GM23338 (cell line): ENCODE data around the gene CMTM6. TPM values are rescaled to one million over a fixed set of nuclear protein-coding genes. Genes with fewer than 3 reads are reported as not detected.

Experiments
- ATAC-seq: fragments of 200-7000 bp; cut with Tn5 transposase; 3 replicates; pipeline ENCODE4 v1.9.1; 2020
- DNase-seq: peaks from one replicate; pipeline ENCODE4 v3.0.0-alpha.2; 2015; ENCODE audit warnings: low spot score
- H2AFZ ChIP-seq: fragments of 200-600 bp; sonication (generic); 2 replicates; pipeline ENCODE4 v1.8.0; 2016; ENCODE audit warnings: antibody characterized with exemption, mild to moderate bottlenecking, moderate library complexity
- H3F3A ChIP-seq: fragments of 200-600 bp; sonication (generic); replicated peaks from 2 replicates; pipeline ENCODE4 v1.8.0; 2017; ENCODE audit warnings: antibody characterized with exemption, mixed run types, low read depth
- H3K27ac ChIP-seq: fragments of 200-600 bp; sonication (generic); 2 replicates; pipeline ENCODE4 v1.6.1; 2016; ENCODE audit warnings: low read depth
- H3K27me3 ChIP-seq: fragments of 200-600 bp; sonication (generic); 2 replicates; pipeline ENCODE4 v1.8.0; 2016; ENCODE audit warnings: mild to moderate bottlenecking, mixed run types, moderate library complexity; ENCODE audit not compliant: insufficient read depth
- H3K36me3 ChIP-seq: fragments of 200-600 bp; sonication (generic); 2 replicates; pipeline ENCODE4 v1.8.0; 2016; ENCODE audit warnings: mild to moderate bottlenecking; ENCODE audit not compliant: insufficient read depth
- H3K4me1 ChIP-seq: fragments of 200-600 bp; sonication (generic); 2 replicates; pipeline ENCODE4 v1.8.0; 2016; ENCODE audit warnings: mild to moderate bottlenecking, moderate library complexity; ENCODE audit not compliant: insufficient read depth
- H3K4me2 ChIP-seq: fragments of 200-600 bp; sonication (generic); 2 replicates; pipeline ENCODE4 v1.7.1; 2017; ENCODE audit warnings: mixed run types
- H3K4me3 ChIP-seq: fragments of 200-600 bp; sonication (generic); 2 replicates; pipeline ENCODE4 v1.6.1; 2016; ENCODE audit warnings: mixed run types
- H3K79me2 ChIP-seq: fragments of 200-600 bp; sonication (generic); replicated peaks from 2 replicates; pipeline ENCODE4 v1.8.0; 2017; ENCODE audit warnings: mild to moderate bottlenecking; ENCODE audit not compliant: insufficient read depth
- H3K9me2 ChIP-seq: fragments of 200-600 bp; sonication (generic); 2 replicates; pipeline ENCODE4 v1.8.0; 2017; ENCODE audit not compliant: insufficient read depth
- H4K20me1 ChIP-seq: fragments of 200-600 bp; sonication (generic); replicated peaks from 2 replicates; pipeline ENCODE4 v1.8.0; 2017; ENCODE audit warnings: mild to moderate bottlenecking; ENCODE audit not compliant: insufficient read depth
- H3K27ac Mint-ChIP-seq: 2 replicates; pipeline ENCODE4 v1.8.0; 2020; ENCODE audit warnings: inconsistent platforms, mild to moderate bottlenecking, moderate library complexity, mixed read lengths
- H3K27me3 Mint-ChIP-seq: 3 replicates; pipeline ENCODE4 v1.8.0; 2022; ENCODE audit warnings: low read depth, mild to moderate bottlenecking, moderate library complexity, mixed read lengths, inconsistent platforms; ENCODE audit not compliant: insufficient read depth, poor library complexity
- H3K36me3 Mint-ChIP-seq: 3 replicates; pipeline ENCODE4 v1.8.0; 2021; ENCODE audit warnings: low read depth, mild to moderate bottlenecking, inconsistent platforms, moderate library complexity, mixed read lengths
- H3K4me1 Mint-ChIP-seq: 3 replicates; pipeline ENCODE4 v1.8.0; 2020; ENCODE audit warnings: mild to moderate bottlenecking, inconsistent platforms, mixed read lengths
- H3K4me3 Mint-ChIP-seq: 3 replicates; pipeline ENCODE4 v1.8.0; 2021; ENCODE audit warnings: moderate library complexity, mild to moderate bottlenecking, inconsistent platforms, mixed read lengths
- H3K9me3 Mint-ChIP-seq: 3 replicates; pipeline ENCODE4 v1.8.0; 2020; ENCODE audit warnings: moderate library complexity, mild to moderate bottlenecking, inconsistent platforms, mixed read lengths
- CREB1 ChIP-seq: fragments of 250-450 bp; sonication (Bioruptor Pico); IDR thresholded peaks from 2 replicates; pipeline ENCODE4 v1.5.0; 2020; ENCODE audit warnings: low read depth, mild to moderate bottlenecking, moderate library complexity
- ETS1 ChIP-seq: IDR thresholded peaks from 2 replicates; pipeline ENCODE4 v1.6.1; 2016; ENCODE audit warnings: antibody characterized with exemption
- EZH2 ChIP-seq: fragments of 200-600 bp; sonication (generic); IDR thresholded peaks from one replicate; pipeline ENCODE4 v1.8.0; 2017; ENCODE audit warnings: antibody characterized with exemption, mild to moderate bottlenecking, low read depth; ENCODE audit not compliant: unreplicated experiment
- EZH2phosphoT487 ChIP-seq: fragments of 200-600 bp; sonication (generic); IDR thresholded peaks from one replicate; pipeline ENCODE4 v1.8.1; 2018; ENCODE audit warnings: antibody characterized with exemption; ENCODE audit not compliant: unreplicated experiment
- JUNB ChIP-seq: IDR thresholded peaks from one replicate; pipeline ENCODE4 v1.6.1; 2016; ENCODE audit warnings: antibody characterized with exemption; ENCODE audit not compliant: unreplicated experiment
- NANOG ChIP-seq: IDR thresholded peaks from 2 replicates; pipeline ENCODE4 v1.6.1; 2016; ENCODE audit warnings: antibody characterized with exemption, borderline replicate concordance
- POLR2AphosphoS5 ChIP-seq: IDR thresholded peaks from 2 replicates; pipeline ENCODE4 v1.6.1; 2016; ENCODE audit warnings: antibody characterized with exemption, low read depth
- REST ChIP-seq: IDR thresholded peaks from one replicate; pipeline ENCODE4 v1.6.1; 2018; ENCODE audit warnings: antibody characterized with exemption; ENCODE audit not compliant: unreplicated experiment
- STAT1 ChIP-seq: IDR thresholded peaks from one replicate; pipeline ENCODE4 v1.6.1; 2016; ENCODE audit warnings: antibody characterized with exemption; ENCODE audit not compliant: unreplicated experiment
- ZNF114 ChIP-seq: fragments of 250-450 bp; sonication (Bioruptor Pico); IDR thresholded peaks from 2 replicates; pipeline ENCODE4 v1.5.0; 2020; ENCODE audit warnings: mild to moderate bottlenecking, moderate library complexity
- ZNF331 ChIP-seq: fragments of 250-450 bp; sonication (Bioruptor Pico); IDR thresholded peaks from 2 replicates; pipeline ENCODE4 v1.5.0; 2020; ENCODE audit warnings: low read depth, mild to moderate bottlenecking, moderate library complexity
- polyA plus RNA-seq: library from polyadenylated mRNA; unstranded; fragments of >200 nt; fragmentation: Nextera tagmentation; extraction: Ambion mirVana; gene quantifications from 2 replicates; pipeline ENCODE4 v1.2.1, GENCODE V29; 2016
- total RNA-seq: library from RNA; depleted of rRNA; stranded (reverse); fragments of >200 nt; shearing (Covaris generic); gene quantifications from 2 replicates; pipeline ENCODE4 v1.2.3, GENCODE V29; 2014
- TF ChIP-seq, protein P1 (sequence below): fragments of 250-450 bp; sonication (Bioruptor Pico); IDR thresholded peaks from 2 replicates; pipeline ENCODE4 v1.5.0; 2020; ENCODE audit warnings: mild to moderate bottlenecking, moderate library complexity
- TF ChIP-seq, protein P2 (sequence below), 2 experiments: fragments of 200-600 bp in 1 of 2; sonication (generic) in 1 of 2; conservative IDR thresholded peaks; 2 replicates each; pipeline versions ENCODE4 v1.5.1 to v1.6.1; 2016 to 2017; ENCODE audit warnings: antibody characterized with exemption in 2 of 2, low read depth in 2 of 2, mild to moderate bottlenecking in 2 of 2, moderate library complexity in 1 of 2

Gene CMTM6
- total and polyA plus RNA-seq, 2 experiments from 2014 or later, result 42.3 to 123 TPM

DNA sequence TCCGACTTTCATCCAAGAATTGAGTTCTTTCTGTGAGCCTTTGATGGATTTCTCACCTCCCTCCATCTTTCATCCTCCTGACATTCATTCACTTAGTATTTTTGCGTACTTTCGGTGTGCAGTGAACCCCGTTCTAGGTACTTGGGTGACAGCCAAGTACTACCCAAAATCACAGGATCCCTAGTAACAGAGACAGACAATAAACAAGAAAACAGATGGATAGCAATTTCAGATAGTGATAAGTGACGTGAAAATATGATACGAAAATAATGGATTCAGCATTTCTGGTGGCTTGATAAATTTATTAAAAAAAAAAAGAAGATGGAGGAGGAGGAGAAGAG lies 264 bp upstream of the CMTM6 start:
- no peaks in the 10 kb centered on the region for H3K27me3 ChIP-seq
- DNase-seq (no peak), ATAC-seq (no peak)
- no peaks in the 10 kb centered on the region for H3K36me3 ChIP-seq
- no peaks in the 10 kb centered on the region for H3K9me2 ChIP-seq
- Mint-ChIP-seq H3K9me3 (no peaks in the 10 kb centered on the region), H3K4me1 (peaks cover 24% of the 10 kb centered on the region), H3K4me3 (peak overlapping the region; percentile 92), H3K27ac (no peak overlapping the region), H3K36me3 (no peaks in the 10 kb centered on the region), H3K27me3 (no peaks in the 10 kb centered on the region)
- H3K4me3 ChIP-seq, result peak overlapping the region; percentile 89
- 0 out of 2 replicates have a peak, but pooled peaks cover 5% of the 10 kb centered on the region for H4K20me1 ChIP-seq
- peak overlapping the region; percentile 92; the same call in 1 of the 2 replicates for H2AFZ ChIP-seq
- peaks cover 42% of the 10 kb centered on the region for H3K79me2 ChIP-seq
- peak overlapping the region; percentile 94 for H3K4me2 ChIP-seq
- TF ChIP-seq STAT1 (no peak), ETS1 (no peak), NANOG (no peak), REST (no peak), CREB1 (CRISPR knock-in tag) (no peak), ZNF114 (no peak), EZH2phosphoT487 (no peak), ZNF331 (no peak), EZH2 (no peak), POLR2AphosphoS5 (no peak), JUNB (no peak)
- TF ChIP-seq, protein P1, sequence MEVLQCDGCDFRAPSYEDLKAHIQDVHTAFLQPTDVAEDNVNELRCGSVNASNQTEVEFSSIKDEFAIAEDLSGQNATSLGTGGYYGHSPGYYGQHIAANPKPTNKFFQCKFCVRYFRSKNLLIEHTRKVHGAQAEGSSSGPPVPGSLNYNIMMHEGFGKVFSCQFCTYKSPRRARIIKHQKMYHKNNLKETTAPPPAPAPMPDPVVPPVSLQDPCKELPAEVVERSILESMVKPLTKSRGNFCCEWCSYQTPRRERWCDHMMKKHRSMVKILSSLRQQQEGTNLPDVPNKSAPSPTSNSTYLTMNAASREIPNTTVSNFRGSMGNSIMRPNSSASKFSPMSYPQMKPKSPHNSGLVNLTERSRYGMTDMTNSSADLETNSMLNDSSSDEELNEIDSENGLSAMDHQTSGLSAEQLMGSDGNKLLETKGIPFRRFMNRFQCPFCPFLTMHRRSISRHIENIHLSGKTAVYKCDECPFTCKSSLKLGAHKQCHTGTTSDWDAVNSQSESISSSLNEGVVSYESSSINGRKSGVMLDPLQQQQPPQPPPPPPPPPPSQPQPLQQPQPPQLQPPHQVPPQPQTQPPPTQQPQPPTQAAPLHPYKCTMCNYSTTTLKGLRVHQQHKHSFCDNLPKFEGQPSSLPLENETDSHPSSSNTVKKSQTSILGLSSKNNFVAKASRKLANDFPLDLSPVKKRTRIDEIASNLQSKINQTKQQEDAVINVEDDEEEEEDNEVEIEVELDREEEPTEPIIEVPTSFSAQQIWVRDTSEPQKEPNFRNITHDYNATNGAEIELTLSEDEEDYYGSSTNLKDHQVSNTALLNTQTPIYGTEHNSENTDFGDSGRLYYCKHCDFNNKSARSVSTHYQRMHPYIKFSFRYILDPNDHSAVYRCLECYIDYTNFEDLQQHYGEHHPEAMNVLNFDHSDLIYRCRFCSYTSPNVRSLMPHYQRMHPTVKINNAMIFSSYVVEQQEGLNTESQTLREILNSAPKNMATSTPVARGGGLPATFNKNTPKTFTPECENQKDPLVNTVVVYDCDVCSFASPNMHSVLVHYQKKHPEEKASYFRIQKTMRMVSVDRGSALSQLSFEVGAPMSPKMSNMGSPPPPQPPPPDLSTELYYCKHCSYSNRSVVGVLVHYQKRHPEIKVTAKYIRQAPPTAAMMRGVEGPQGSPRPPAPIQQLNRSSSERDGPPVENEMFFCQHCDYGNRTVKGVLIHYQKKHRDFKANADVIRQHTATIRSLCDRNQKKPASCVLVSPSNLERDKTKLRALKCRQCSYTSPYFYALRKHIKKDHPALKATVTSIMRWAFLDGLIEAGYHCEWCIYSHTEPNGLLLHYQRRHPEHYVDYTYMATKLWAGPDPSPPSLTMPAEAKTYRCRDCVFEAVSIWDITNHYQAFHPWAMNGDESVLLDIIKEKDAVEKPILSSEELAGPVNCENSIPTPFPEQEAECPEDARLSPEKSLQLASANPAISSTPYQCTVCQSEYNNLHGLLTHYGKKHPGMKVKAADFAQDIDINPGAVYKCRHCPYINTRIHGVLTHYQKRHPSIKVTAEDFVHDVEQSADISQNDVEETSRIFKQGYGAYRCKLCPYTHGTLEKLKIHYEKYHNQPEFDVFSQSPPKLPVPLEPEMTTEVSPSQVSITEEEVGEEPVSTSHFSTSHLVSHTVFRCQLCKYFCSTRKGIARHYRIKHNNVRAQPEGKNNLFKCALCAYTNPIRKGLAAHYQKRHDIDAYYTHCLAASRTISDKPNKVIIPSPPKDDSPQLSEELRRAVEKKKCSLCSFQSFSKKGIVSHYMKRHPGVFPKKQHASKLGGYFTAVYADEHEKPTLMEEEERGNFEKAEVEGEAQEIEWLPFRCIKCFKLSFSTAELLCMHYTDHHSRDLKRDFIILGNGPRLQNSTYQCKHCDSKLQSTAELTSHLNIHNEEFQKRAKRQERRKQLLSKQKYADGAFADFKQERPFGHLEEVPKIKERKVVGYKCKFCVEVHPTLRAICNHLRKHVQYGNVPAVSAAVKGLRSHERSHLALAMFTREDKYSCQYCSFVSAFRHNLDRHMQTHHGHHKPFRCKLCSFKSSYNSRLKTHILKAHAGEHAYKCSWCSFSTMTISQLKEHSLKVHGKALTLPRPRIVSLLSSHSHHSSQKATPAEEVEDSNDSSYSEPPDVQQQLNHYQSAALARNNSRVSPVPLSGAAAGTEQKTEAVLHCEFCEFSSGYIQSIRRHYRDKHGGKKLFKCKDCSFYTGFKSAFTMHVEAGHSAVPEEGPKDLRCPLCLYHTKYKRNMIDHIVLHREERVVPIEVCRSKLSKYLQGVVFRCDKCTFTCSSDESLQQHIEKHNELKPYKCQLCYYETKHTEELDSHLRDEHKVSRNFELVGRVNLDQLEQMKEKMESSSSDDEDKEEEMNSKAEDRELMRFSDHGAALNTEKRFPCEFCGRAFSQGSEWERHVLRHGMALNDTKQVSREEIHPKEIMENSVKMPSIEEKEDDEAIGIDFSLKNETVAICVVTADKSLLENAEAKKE, result no peak
- TF ChIP-seq, protein P2, sequence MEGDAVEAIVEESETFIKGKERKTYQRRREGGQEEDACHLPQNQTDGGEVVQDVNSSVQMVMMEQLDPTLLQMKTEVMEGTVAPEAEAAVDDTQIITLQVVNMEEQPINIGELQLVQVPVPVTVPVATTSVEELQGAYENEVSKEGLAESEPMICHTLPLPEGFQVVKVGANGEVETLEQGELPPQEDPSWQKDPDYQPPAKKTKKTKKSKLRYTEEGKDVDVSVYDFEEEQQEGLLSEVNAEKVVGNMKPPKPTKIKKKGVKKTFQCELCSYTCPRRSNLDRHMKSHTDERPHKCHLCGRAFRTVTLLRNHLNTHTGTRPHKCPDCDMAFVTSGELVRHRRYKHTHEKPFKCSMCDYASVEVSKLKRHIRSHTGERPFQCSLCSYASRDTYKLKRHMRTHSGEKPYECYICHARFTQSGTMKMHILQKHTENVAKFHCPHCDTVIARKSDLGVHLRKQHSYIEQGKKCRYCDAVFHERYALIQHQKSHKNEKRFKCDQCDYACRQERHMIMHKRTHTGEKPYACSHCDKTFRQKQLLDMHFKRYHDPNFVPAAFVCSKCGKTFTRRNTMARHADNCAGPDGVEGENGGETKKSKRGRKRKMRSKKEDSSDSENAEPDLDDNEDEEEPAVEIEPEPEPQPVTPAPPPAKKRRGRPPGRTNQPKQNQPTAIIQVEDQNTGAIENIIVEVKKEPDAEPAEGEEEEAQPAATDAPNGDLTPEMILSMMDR (conservative IDR thresholded peaks at IDR 0.05; ENCODE audit: low read depth in 2 of 2), result no peak
- peak overlapping the region; percentile 86 for H3K27ac ChIP-seq
- peaks cover 7% of the 10 kb centered on the region; the same call in 1 of the 2 replicates for H3F3A ChIP-seq
- peaks cover 23% of the 10 kb centered on the region for H3K4me1 ChIP-seq
